Gastrocnemius medialis (tissue), 4 donors: ENCODE measurements around the gene PARD3. TPM values are rescaled to one million over a fixed set of nuclear protein-coding genes. Genes with fewer than 3 reads are reported as not detected.

ENCODE experiments used
- ATAC-seq, 2 donors: fragments of 150-250 bp; one replicate each; pipeline ENCODE4 v1.9.1; 2016
- DNase-seq, 2 donors: peaks; one replicate each; pipeline ENCODE4 v3.0.0-alpha.2; 2019
- H3K27ac ChIP-seq, 4 donors: fragments of 200-600 bp; sonication (generic); 1 replicate in 1 of 4; 2 replicates in 3 of 4; pipeline ENCODE4 v1.5.1; 2016 to 2018; ENCODE audit warnings: mild to moderate bottlenecking in 2 of 4, moderate library complexity in 1 of 4
- H3K27me3 ChIP-seq, 3 donors: fragments of 200-600 bp; sonication (generic) in 2 of 3; 1 replicate in 1 of 3; 2 replicates in 2 of 3; pipeline versions ENCODE4 v1.5.1 to v1.6.0; 2016 to 2019; ENCODE audit warnings: mild to moderate bottlenecking in 1 of 3, moderate library complexity in 1 of 3
- H3K36me3 ChIP-seq, 2 donors: fragments of 200-600 bp; sonication (generic) in 1 of 2; one replicate each; pipeline ENCODE4 v1.5.1; 2017 to 2018
- H3K4me1 ChIP-seq, 2 donors: fragments of 200-600 bp; sonication (generic) in 1 of 2; one replicate each; pipeline ENCODE4 v1.5.1; 2016 to 2017; ENCODE audit warnings: mild to moderate bottlenecking in 2 of 2
- H3K4me3 ChIP-seq, 4 donors: fragments of 200-600 bp; sonication (generic) in 3 of 4; 1 replicate in 1 of 4; 2 replicates in 3 of 4; pipeline ENCODE4 v1.5.1; 2016 to 2019; ENCODE audit warnings: mild to moderate bottlenecking in 2 of 4
- H3K9me3 ChIP-seq, 3 donors: fragments of 200-600 bp; sonication (generic) in 2 of 3; 1 replicate in 1 of 3; 2 replicates in 2 of 3; pipeline ENCODE4 v1.5.1; 2016 to 2019
- CTCF ChIP-seq, 5 experiments: fragments of 450-650 bp in 3 of 5; fragments of 200-600 bp in 2 of 5; sonication (generic) in 2 of 5; IDR thresholded peaks in 4 of 5; conservative IDR thresholded peaks in 1 of 5; 1 replicate in 4 of 5; 2 replicates in 1 of 5; pipeline ENCODE4 v1.5.1; 2016 to 2019; ENCODE audit warnings: antibody characterized with exemption in 5 of 5, mild to moderate bottlenecking in 3 of 5, moderate library complexity in 3 of 5
- POLR2A ChIP-seq, 2 donors: fragments of 450-650 bp; IDR thresholded peaks; one replicate each; pipeline ENCODE4 v1.6.1; 2017; ENCODE audit warnings: antibody characterized with exemption in 2 of 2, mild to moderate bottlenecking in 2 of 2, moderate library complexity in 2 of 2
- in situ Hi-C, 4 donors: fragments of 200-750 bp; cut with MboI; loops; one replicate each; pipeline versions ENCODE4 v1.15.0 to v1.8.0; 2017; ENCODE audit warnings: low sequenced_read_pairs in 4 of 4
- intact Hi-C: fragments of 100-400 bp; cut with DNase I; formaldehyde crosslinking; loops from one replicate; pipeline ENCODE4 v1.15.1; 2023; ENCODE audit warnings: low total_unique reads
- total RNA-seq, 4 donors: library from RNA; depleted of rRNA; stranded (reverse); fragments of >200 nt; gene quantifications; one replicate each; pipeline versions ENCODE4 v1.1.0 to v1.2.3, GENCODE V29; 2016

The PARD3 gene
- total RNA-seq, 4 donors from 2014 or later = 64.6 to 75.8 (median 68.3) TPM

GRCh38 chr10:34088208-34088794 is 726.8 kb downstream of the PARD3 start:
- Histone ChIP-seq H3K4me3 (no peak overlapping the region), H3K27ac (no peak overlapping the region), H3K9me3 (peaks cover 0 to 3% (median 0%) of the 10 kb centered on the region in 3 donors), H3K27me3 (no peaks in the 10 kb centered on the region), H3K4me1 (no peaks in the 10 kb centered on the region), H3K36me3 (no peaks in the 10 kb centered on the region)
- in situ Hi-C loops = no loop called here
- no peak for ATAC-seq
- no peak for TF ChIP-seq POLR2A (IDR thresholded peaks at IDR 0.05)
- TF ChIP-seq CTCF (IDR thresholded peaks at IDR 0.05 in 4 of 5, conservative IDR thresholded peaks at IDR 0.05 in 1 of 5) = no peak
- intact Hi-C loops = no loop called here
- no peak for DNase-seq

- no peak for DNase-seq
- ATAC-seq = no peak
- intact Hi-C loops = no loop called here
- no peaks in the 10 kb centered on the region for H3K4me1 ChIP-seq
- H3K4me3 ChIP-seq = no peak overlapping the region
- no peaks in the 10 kb centered on the region for H3K36me3 ChIP-seq
- TF ChIP-seq CTCF (IDR thresholded peaks at IDR 0.05 in 4 of 5, conservative IDR thresholded peaks at IDR 0.05 in 1 of 5) = no peak
- no peak for TF ChIP-seq POLR2A (IDR thresholded peaks at IDR 0.05)
- H3K27ac ChIP-seq = no peak overlapping the region
- H3K27me3 ChIP-seq = no peaks in the 10 kb centered on the region
- in situ Hi-C loops = no loop called here
- H3K9me3 ChIP-seq = peaks cover 0 to 6% (median 0%) of the 10 kb centered on the region in 3 donors
These were observed 728.0 kb downstream of the PARD3 start for GRCh38 chr10:34087095-34087418.

- Histone ChIP-seq H3K4me3 (no peak overlapping the region), H3K27ac (no peak overlapping the region), H3K27me3 (no peaks in the 10 kb centered on the region), H3K36me3 (no peaks in the 10 kb centered on the region), H3K9me3 (peaks cover 0 to 6% (median 0%) of the 10 kb centered on the region in 3 donors), H3K4me1 (peaks cover 0 to 5% of the 10 kb centered on the region in 2 donors)
- intact Hi-C loops = no loop called here
- no peak for TF ChIP-seq CTCF (IDR thresholded peaks at IDR 0.05 in 4 of 5, conservative IDR thresholded peaks at IDR 0.05 in 1 of 5)
- no peak for TF ChIP-seq POLR2A (IDR thresholded peaks at IDR 0.05)
- ATAC-seq = no peak
- in situ Hi-C loops = no loop called here
- no peak for DNase-seq
These were observed 731.5 kb downstream of the PARD3 start for GRCh38 chr10:34083567-34083966.

- TF ChIP-seq POLR2A (IDR thresholded peaks at IDR 0.05) (no peak), CTCF (IDR thresholded peaks at IDR 0.05 in 4 of 5, conservative IDR thresholded peaks at IDR 0.05 in 1 of 5) (no peak)
- Histone ChIP-seq H3K9me3 (peaks cover 0 to 6% (median 0%) of the 10 kb centered on the region in 3 donors), H3K4me1 (peaks cover 0 to 9% of the 10 kb centered on the region in 2 donors), H3K27ac (no peak overlapping the region), H3K27me3 (no peaks in the 10 kb centered on the region), H3K4me3 (no peak overlapping the region), H3K36me3 (no peaks in the 10 kb centered on the region)
- in situ Hi-C loops = no loop called here
- DNase-seq = no peak
- ATAC-seq = no peak
- intact Hi-C loops = no loop called here
These were observed 733.1 kb downstream of the PARD3 start for GRCh38 chr10:34081948-34082347.

- in situ Hi-C loops = no loop called here
- no peak for ATAC-seq
These were observed 733.8 kb downstream of the PARD3 start for GRCh38 chr10:34081347-34081743.

More at GRCh38 chr10:34081347-34081743, 733.8 kb downstream of the PARD3 start:
- H3K9me3 ChIP-seq = peaks cover 0 to 6% (median 0%) of the 10 kb centered on the region in 3 donors
- H3K27ac ChIP-seq = no peak overlapping the region
- H3K4me3 ChIP-seq = no peak overlapping the region
- peak in 1 of 2 donors; percentile 27 for DNase-seq
- peaks cover 0 to 9% of the 10 kb centered on the region in 2 donors for H3K4me1 ChIP-seq
- no peaks in the 10 kb centered on the region for H3K36me3 ChIP-seq
- no peaks in the 10 kb centered on the region for H3K27me3 ChIP-seq
- intact Hi-C loops = no loop called here
- TF ChIP-seq POLR2A (IDR thresholded peaks at IDR 0.05) = no peak
- TF ChIP-seq CTCF (IDR thresholded peaks at IDR 0.05 in 4 of 5, conservative IDR thresholded peaks at IDR 0.05 in 1 of 5) = no peak
